GM23248 (cell line): ENCODE measurements around the gene SLC9A4. TPM values are rescaled to one million over a fixed set of nuclear protein-coding genes. Genes with fewer than 3 reads are reported as not detected.

ENCODE experiments used
- DNase-seq: peaks from one replicate; pipeline ENCODE4 v3.0.0-alpha.2; 2015
- H2AFZ ChIP-seq: fragments of 200-600 bp; sonication (generic); 2 replicates; pipeline ENCODE4 v1.6.1; 2016; ENCODE audit warnings: antibody characterized with exemption
- H3F3A ChIP-seq: fragments of 200-600 bp; sonication (generic); 2 replicates; pipeline ENCODE4 v1.6.1; 2016; ENCODE audit warnings: mild to moderate bottlenecking, antibody characterized with exemption, mixed run types; ENCODE audit not compliant: insufficient read depth
- H3K27ac ChIP-seq: fragments of 200-600 bp; sonication (generic); 2 replicates; pipeline ENCODE4 v1.5.1; 2016; ENCODE audit warnings: mild to moderate bottlenecking
- H3K27me3 ChIP-seq: fragments of 200-600 bp; sonication (generic); replicated peaks from 2 replicates; pipeline ENCODE4 v1.6.1; 2016; ENCODE audit warnings: mild to moderate bottlenecking; ENCODE audit not compliant: insufficient read depth
- H3K36me3 ChIP-seq: fragments of 200-600 bp; sonication (generic); 2 replicates; pipeline ENCODE4 v1.6.1; 2016; ENCODE audit warnings: low read depth, mild to moderate bottlenecking
- H3K4me1 ChIP-seq: fragments of 200-600 bp; sonication (generic); 2 replicates; pipeline ENCODE4 v1.6.1; 2016; ENCODE audit warnings: mild to moderate bottlenecking; ENCODE audit not compliant: insufficient read depth
- H3K4me2 ChIP-seq: fragments of 200-600 bp; sonication (generic); one replicate; pipeline ENCODE4 v1.6.1; 2016; ENCODE audit warnings: mild to moderate bottlenecking; ENCODE audit not compliant: unreplicated experiment
- H3K4me3 ChIP-seq: fragments of 200-600 bp; sonication (generic); 2 replicates; pipeline ENCODE4 v1.5.1; 2016; ENCODE audit warnings: mild to moderate bottlenecking
- H3K79me2 ChIP-seq: fragments of 200-600 bp; sonication (generic); 2 replicates; pipeline ENCODE4 v1.6.1; 2016; ENCODE audit warnings: mild to moderate bottlenecking; ENCODE audit not compliant: insufficient read depth
- H3K9ac ChIP-seq: fragments of 200-600 bp; sonication (generic); 2 replicates; pipeline ENCODE4 v1.6.1; 2016; ENCODE audit warnings: mild to moderate bottlenecking
- H3K9me2 ChIP-seq: fragments of 200-600 bp; sonication (generic); 2 replicates; pipeline ENCODE4 v1.6.1; 2016; ENCODE audit warnings: mixed run types, mild to moderate bottlenecking, moderate library complexity; ENCODE audit not compliant: insufficient read depth
- H3K9me3 ChIP-seq: fragments of 200-600 bp; sonication (generic); one replicate; pipeline ENCODE4 v1.6.1; 2017; ENCODE audit warnings: low read depth
- H4K20me1 ChIP-seq: fragments of 200-600 bp; sonication (generic); 2 replicates; pipeline ENCODE4 v1.6.0; 2016; ENCODE audit not compliant: insufficient read depth
- EZH2 ChIP-seq: fragments of 200-600 bp; sonication (generic); IDR thresholded peaks from 2 replicates; pipeline ENCODE4 v1.6.1; 2018; ENCODE audit warnings: antibody characterized with exemption, mild to moderate bottlenecking; ENCODE audit not compliant: insufficient read depth, poor library complexity, severe bottlenecking
- EZH2phosphoT487 ChIP-seq: fragments of 200-600 bp; sonication (generic); IDR thresholded peaks from 2 replicates; pipeline ENCODE4 v1.6.1; 2018; ENCODE audit warnings: antibody characterized with exemption, moderate library complexity, mild to moderate bottlenecking, low read depth; ENCODE audit not compliant: insufficient read depth
- WGBS, 2 experiments: methylation state at CpG; one replicate each; pipeline ENCODE4 v1.1.6; 2015 to 2017; ENCODE audit warnings: low lambda C conversion rate in 2 of 2, low coverage in 1 of 2; ENCODE audit errors: missing lambda C conversion rate in 2 of 2; 5-methylcytosine and 5-hydroxymethylcytosine counted together
- in situ Hi-C: fragments of 300-500 bp; cut with MboI; formaldehyde crosslinking; loops from 2 replicates; pipeline ENCODE4 v1.15.0; 2020
- polyA plus RNA-seq: library from polyadenylated mRNA; unstranded; fragments of >200 nt; fragmentation: Nextera tagmentation; extraction: Ambion mirVana; gene quantifications from 2 replicates; pipeline ENCODE4 v1.2.1, GENCODE V29; 2016
- total RNA-seq: library from RNA; depleted of rRNA; stranded (reverse); fragments of >200 nt; shearing (Covaris generic); gene quantifications from 2 replicates; pipeline ENCODE4 v1.2.3, GENCODE V29; 2014

The SLC9A4 gene
- total and polyA plus RNA-seq, 2 experiments from 2014 or later = not detected

DNA sequence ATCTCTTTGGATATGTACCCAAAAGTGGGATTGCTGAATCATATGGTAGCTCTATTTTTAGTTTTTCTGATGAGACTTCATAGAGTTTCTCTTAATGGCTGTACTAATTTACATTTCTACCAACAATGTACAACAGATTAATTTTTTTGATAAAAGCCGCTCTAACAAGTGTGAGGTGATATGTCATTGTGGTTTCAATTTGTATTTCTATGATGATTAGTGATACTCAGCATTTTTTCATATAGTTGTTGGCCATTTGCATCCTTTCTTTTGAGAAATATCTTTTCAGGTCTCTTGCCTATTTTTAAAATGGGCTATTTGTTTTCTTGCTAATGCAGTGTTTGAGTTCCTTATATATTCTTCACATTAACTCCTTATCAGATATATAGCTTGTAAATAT lies 45.8 kb upstream of the SLC9A4 start:
- Histone ChIP-seq H3K9ac (no peak overlapping the region), H2AFZ (no peak overlapping the region), H3K4me2 (no peak overlapping the region), H3K4me1 (no peaks in the 10 kb centered on the region), H3K9me3 (no peaks in the 10 kb centered on the region), H3K4me3 (no peak overlapping the region), H3F3A (no peaks in the 10 kb centered on the region), H3K9me2 (no peaks in the 10 kb centered on the region), H3K36me3 (no peaks in the 10 kb centered on the region), H4K20me1 (no peaks in the 10 kb centered on the region), H3K79me2 (no peaks in the 10 kb centered on the region), H3K27me3 (peaks cover 33% of the 10 kb centered on the region), H3K27ac (no peak overlapping the region)
- in situ Hi-C loops = loop anchor here (25.0 kb wide), 2 partner anchors 415 to 515 kb away; no protein-coding TSS in a partner anchor
- no peak for DNase-seq
- no peak for TF ChIP-seq EZH2phosphoT487
- no peak for TF ChIP-seq EZH2
- whole genome bisulfite sequencing, 2 experiments = 44 to 50% methylated on average over 1 of the region's 1 CpG

DNA sequence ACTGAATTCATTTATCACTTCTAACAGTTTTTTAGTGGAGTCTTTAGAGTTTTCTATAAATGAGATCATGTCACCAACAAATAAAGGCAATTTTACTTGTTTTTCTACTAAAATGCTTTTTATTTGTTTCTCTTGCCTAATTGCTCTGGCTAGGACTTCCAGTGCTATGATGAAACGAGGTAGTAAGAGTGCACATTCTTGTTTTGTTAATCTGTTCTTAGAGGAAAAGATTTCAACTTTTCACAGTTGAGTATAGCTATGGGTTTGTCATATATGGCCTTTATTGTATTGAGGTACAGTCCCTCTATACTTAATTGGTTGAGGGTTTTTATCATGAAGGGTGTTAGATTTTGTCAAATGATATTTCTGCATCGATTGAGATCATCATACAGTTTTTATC lies 44.5 kb upstream of the SLC9A4 start:
- TF ChIP-seq EZH2phosphoT487 = no peak
- TF ChIP-seq EZH2 = no peak
- DNase-seq = no peak
- H3K4me3 ChIP-seq = no peak overlapping the region

GRCh38 chr2:102432386-102432785 lies 40.6 kb upstream of the SLC9A4 start:
- no peak overlapping the region for H3K27ac ChIP-seq
- no peak overlapping the region for H3K4me3 ChIP-seq
- H3F3A ChIP-seq = no peaks in the 10 kb centered on the region
- in situ Hi-C loops = loop anchor here (25.0 kb wide), 2 partner anchors 420 to 520 kb away; no protein-coding TSS in a partner anchor
- no peaks in the 10 kb centered on the region for H3K9me3 ChIP-seq
- no peak overlapping the region for H2AFZ ChIP-seq
- no peaks in the 10 kb centered on the region for H4K20me1 ChIP-seq
- H3K4me1 ChIP-seq = no peaks in the 10 kb centered on the region
- H3K4me2 ChIP-seq = no peak overlapping the region
- DNase-seq = no peak
- no peak for TF ChIP-seq EZH2
- no peak for TF ChIP-seq EZH2phosphoT487
- H3K9ac ChIP-seq = no peak overlapping the region
- H3K36me3 ChIP-seq = no peaks in the 10 kb centered on the region
- peaks cover 22% of the 10 kb centered on the region for H3K27me3 ChIP-seq
- H3K79me2 ChIP-seq = no peaks in the 10 kb centered on the region
- H3K9me2 ChIP-seq = no peaks in the 10 kb centered on the region
- WGBS, 2 experiments = 35 to 52% methylated on average over 2 of the region's 2 CpGs

More for the DNA sequence above, 44.5 kb upstream of the SLC9A4 start:
- Histone ChIP-seq H3K4me2 (no peak overlapping the region), H3K9ac (no peak overlapping the region), H3K27me3 (peaks cover 33% of the 10 kb centered on the region), H3K9me2 (no peaks in the 10 kb centered on the region), H2AFZ (no peak overlapping the region), H3K79me2 (no peaks in the 10 kb centered on the region), H3K27ac (no peak overlapping the region), H3K4me1 (no peaks in the 10 kb centered on the region), H3K36me3 (no peaks in the 10 kb centered on the region), H3K9me3 (no peaks in the 10 kb centered on the region), H3F3A (no peaks in the 10 kb centered on the region), H4K20me1 (no peaks in the 10 kb centered on the region)
- in situ Hi-C loops = loop anchor here (25.0 kb wide), 2 partner anchors 416 to 516 kb away; no protein-coding TSS in a partner anchor
- 28 to 44% methylated on average over 2 of the region's 2 CpGs for WGBS, 2 experiments

DNA sequence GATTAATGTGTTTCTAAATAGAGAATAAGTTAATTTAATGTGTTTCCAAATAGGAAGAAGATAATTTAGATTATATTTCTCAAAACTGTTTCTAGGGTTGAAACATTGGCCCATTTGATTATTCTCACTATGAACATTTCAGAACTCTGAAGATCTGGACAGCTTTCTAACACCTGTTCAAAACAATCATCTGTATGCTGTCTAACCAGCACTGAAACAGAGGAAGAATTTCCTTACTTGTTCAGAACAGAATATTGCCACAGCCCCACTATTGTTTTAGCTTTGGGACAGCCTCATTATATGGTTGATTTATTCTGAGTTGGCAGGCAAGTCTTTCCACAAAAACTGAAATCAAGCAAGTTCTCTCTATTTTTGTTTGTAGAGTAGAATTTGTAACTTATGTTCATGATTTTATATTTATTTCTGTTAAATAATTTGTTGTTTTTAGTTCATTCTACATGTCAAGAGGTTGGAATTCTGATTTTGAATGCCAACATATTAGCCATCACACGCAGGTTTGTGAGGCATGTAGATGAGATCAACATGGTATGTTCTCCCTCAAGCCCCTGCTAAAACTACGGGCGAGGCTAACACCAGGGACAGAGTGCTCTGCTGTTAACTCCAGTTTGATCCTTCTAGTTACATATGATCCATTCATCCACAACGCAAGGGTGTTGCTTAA lies 38.9 kb upstream of the SLC9A4 start:
- no peak for DNase-seq
- 69 to 72% methylated on average over 4 of the region's 4 CpGs for WGBS, 2 experiments
- Histone ChIP-seq H3K27me3 (0 out of 2 replicates have a peak, but pooled peaks cover 11% of the 10 kb centered on the region), H3K4me1 (no peaks in the 10 kb centered on the region), H3K79me2 (no peaks in the 10 kb centered on the region), H3K9me3 (no peaks in the 10 kb centered on the region), H3K9ac (no peak overlapping the region), H3K36me3 (no peaks in the 10 kb centered on the region), H3K4me2 (no peak overlapping the region), H3F3A (no peaks in the 10 kb centered on the region), H4K20me1 (no peaks in the 10 kb centered on the region), H3K9me2 (no peaks in the 10 kb centered on the region), H3K27ac (no peak overlapping the region), H2AFZ (no peak overlapping the region), H3K4me3 (no peak overlapping the region)
- TF ChIP-seq EZH2 = no peak
- in situ Hi-C loops = loop anchor here (25.0 kb wide), 2 partner anchors 422 to 522 kb away; no protein-coding TSS in a partner anchor
